Epithelial cell of prostate (primary cell): ENCODE data around the gene SCLY.
"Not testable (repeated sequence)": the region's sequence is repeated elsewhere in the genome, so short reads cannot be mapped to it uniquely, and the experiment has no call there.

Experiments used
- DNase-seq: peaks from one replicate; pipeline ENCODE4 v3.0.0-alpha.2; 2011; ENCODE audit warnings: low read depth, low spot score
- H3K27ac ChIP-seq: fragments of 450-650 bp; 2 replicates; pipeline ENCODE4 v1.5.1; 2017; ENCODE audit warnings: mild to moderate bottlenecking

SCLY gene

DNA sequence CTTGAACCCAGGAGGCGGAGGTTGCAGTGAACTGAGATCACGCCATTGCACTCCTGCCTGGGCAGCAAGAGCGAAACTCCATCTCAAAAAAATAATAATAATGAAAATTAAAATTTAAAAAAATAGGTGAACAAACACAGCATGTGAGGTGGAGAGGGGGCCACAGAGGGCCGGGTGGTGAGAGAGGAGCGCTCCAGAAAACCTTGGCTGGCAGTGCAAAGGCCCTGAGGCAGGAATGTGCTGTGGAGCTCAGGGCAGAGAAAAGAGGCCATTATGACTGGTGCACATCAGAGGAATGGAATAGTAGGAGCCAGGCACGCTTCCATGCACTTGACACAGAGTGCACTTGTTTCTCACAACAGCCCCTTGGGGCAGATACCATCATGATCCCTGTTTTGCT, 21.6 kb upstream of the SCLY start:
- DNase-seq: no peak
- no peak overlapping the region for H3K27ac ChIP-seq

DNA sequence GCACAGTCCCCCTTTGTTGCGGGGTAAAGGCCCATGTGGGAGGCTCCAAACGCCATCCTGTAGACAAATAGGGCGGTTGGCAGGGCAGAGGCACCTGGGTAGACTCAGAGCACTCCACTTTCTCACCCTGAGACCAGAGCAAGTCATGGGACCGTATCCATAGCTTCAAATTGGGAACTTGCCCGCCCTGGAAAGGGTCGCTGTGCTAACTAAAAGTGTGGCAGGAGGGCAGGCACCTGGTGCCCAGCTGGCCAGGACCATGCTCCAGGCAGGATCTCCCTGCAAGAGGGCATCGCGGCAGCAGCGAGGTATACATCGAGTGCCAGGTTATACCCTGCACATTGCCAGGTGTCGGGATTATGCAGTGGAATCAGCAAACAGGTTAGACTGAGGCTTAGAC, 20.8 kb upstream of the SCLY start:
- no peak overlapping the region for H3K27ac ChIP-seq
- DNase-seq: no peak

DNA sequence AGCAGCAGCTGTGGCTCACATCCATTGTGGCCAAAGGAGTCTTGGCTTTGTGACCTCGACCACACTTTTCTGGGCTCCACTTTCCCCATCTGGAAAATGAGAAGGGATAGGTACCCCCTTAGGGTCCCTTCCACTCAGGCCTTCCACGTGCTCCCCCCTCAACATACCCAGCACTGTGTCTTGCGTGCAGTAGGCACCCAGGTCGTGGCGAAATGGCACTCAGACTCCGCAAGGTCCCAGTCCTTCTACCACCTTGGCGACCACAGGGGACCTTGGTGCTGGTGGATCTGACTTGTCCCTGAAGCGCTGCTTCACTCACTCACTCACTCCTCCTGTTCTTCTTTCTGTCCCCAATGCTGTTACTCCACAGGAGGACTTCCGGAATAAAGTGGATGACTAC, 19.9 kb upstream of the SCLY start:
- no peak overlapping the region for H3K27ac ChIP-seq
- DNase-seq: no peak

DNA sequence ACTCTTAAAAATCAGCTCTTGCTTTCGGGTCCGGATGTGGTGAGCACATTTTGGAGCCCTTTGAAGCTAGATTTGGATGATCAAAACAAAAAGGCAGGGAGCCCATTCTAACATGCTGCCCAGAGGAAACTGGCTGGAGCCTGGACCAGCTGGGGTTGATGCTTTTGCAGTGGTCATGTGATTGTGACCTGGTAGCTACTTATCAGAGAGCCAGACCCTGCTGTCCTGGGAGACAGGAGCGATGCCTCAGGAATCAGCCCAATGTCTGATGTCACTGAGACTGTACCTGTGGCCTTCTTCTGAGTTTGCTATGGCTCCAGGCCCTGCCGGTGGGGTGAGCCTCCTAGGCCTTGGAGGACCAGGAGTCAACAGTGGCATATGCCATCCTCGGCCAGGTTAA, 18.7 kb upstream of the SCLY start:
- no peak for DNase-seq
- H3K27ac ChIP-seq: no peak overlapping the region

DNA sequence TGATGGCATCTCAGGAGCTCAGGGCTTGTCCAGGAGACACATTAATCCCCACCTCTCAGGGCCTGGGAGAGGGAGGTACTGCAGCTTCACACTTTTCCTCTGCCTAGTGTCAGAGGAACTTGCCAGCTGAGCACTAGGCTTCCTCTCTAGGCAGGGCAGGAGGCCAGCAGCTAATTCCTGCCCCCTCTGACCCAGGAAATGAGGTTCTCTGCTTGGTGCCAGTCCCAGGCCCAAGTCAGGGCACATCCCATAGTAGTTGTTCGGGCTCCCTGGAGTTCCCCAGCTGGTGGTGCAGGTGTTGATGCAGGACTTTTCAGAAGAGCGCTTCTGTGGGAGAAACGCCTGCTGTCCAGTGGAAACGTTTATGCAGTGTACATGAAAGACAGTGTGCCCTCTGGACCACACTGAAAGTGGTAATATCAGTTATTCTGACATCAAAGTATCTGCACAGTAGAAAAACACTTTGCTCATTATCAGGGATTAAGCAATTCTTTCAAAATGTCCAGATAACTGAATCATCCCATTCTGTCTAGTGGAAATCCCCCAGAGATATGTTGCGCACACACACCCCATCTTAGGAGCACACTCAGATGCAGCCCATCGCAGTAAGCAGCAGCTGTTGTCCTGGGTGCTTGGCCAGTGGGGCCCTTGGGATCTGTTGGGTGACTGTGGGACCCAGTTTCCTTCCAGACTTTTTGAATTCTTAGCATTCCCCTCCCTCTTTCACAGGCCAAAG, 17.8 kb upstream of the SCLY start:
- no peak overlapping the region for H3K27ac ChIP-seq
- DNase-seq: no peak

DNA sequence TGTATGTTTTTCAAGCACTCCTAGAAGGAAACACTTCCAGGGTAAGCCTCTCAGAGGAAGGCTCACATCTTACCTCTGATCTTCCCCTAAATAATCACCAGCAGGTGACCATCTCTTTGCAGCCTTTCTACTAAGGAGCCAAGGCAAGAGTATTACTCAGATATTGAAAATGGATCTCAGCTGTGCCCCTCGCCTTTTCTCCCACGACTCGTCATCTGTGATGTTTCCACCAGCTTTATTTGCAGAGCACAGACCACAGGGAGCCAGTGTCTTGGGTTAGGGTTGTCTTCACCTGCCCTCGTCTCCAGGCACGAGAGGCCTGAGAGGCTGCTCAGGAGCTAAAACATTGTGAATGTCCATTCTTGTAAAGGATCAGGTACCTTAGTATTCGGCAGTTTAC, 16.9 kb upstream of the SCLY start:
- no peak overlapping the region for H3K27ac ChIP-seq
- no peak for DNase-seq

DNA sequence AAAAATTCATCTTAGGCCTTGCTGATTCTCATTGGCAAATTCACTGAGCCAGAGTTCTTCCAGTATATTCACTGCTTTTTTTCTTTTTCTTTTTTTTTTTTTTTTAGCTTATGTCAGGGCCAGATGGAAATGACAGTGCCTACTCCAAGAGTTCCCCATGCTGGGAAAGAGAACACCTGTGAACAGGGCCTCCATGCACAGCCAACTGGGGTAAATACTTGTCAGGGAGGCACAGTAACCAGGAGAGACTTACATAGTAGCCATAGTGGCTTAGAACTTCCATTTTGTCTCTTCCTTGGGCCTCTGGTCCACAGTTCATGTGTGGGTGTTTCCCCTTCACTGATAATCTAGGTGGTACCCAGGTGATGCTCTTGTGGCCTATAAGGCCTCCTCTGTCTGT, 15.2 kb upstream of the SCLY start:
- no peak for DNase-seq
- H3K27ac ChIP-seq: no peak overlapping the region

DNA sequence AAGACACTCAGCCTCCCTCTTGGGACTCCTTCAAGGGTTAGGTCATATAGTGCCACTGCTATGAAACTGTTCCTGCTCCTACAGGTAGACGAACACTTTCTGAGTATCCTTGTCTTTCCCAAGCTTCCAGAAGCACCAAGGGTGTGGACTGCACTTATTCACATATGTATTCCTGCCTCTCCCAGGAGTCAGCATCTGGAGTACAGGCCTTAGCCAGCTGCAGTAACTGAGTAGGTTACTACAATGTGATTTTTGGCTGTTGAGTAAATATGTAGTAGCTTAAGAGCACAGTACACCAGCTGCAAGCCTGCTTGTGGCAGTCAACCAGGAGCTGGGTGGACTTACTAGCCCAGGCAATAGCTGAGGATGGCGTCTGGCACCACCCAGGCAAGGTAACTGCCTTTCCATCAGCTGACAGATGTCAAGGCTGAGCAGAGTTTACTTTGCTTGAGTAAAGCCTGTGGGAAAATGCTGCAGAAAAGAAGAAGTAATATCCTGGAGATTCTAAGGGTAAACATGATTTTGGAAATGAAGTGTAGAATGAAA, 14.0 kb upstream of the SCLY start:
- no peak for DNase-seq

DNA sequence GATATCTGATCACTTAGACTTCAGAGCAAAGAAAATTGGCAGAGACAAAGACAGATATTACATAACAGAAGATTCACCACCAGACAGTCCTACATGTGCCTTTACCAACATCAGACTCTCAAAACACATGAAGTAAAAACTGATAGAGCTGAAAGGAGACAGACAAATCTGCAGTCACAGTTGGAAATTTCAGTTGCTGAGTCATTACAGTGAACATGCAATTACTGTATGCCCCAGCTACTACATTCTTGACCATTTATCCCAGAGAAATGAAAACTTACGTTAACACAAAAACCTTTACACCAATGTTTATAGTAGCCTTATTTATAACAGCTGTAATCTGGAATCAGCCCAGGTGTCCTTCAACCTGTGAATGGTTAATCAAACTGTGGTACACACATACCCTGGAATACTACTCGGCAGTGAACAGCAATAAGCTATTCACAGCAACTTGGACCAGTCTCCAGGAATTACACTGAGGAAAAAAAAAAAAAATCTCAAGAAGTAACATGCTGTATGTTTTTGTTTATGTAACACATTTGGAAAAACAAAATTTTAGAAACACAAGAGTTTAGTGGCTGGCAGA, 7.5 kb upstream of the SCLY start:
- H3K27ac ChIP-seq: no peak overlapping the region
- no peak for DNase-seq

More for the DNA sequence above, 14.0 kb upstream of the SCLY start:
- no peak overlapping the region for H3K27ac ChIP-seq

DNA sequence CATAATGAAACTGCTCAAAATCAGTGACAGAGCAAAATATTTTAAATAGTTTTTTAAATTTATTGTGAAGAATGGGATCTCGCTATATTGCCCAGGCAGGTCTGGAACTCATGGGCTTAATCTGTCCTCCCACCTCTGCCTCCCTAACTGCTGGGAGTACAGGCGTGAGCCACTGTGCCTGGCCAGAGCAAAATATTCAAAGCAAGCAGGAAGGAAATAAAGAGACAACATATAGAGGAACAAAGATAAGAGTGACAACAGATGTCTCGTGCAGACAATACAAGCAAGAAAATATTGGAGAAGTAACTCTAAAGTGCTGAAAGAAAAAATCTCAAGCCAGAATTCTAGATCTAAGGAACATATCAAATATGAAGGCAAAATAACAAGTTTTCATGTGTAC, 5.0 kb upstream of the SCLY start:
- no peak for DNase-seq
- no peak overlapping the region for H3K27ac ChIP-seq

DNA sequence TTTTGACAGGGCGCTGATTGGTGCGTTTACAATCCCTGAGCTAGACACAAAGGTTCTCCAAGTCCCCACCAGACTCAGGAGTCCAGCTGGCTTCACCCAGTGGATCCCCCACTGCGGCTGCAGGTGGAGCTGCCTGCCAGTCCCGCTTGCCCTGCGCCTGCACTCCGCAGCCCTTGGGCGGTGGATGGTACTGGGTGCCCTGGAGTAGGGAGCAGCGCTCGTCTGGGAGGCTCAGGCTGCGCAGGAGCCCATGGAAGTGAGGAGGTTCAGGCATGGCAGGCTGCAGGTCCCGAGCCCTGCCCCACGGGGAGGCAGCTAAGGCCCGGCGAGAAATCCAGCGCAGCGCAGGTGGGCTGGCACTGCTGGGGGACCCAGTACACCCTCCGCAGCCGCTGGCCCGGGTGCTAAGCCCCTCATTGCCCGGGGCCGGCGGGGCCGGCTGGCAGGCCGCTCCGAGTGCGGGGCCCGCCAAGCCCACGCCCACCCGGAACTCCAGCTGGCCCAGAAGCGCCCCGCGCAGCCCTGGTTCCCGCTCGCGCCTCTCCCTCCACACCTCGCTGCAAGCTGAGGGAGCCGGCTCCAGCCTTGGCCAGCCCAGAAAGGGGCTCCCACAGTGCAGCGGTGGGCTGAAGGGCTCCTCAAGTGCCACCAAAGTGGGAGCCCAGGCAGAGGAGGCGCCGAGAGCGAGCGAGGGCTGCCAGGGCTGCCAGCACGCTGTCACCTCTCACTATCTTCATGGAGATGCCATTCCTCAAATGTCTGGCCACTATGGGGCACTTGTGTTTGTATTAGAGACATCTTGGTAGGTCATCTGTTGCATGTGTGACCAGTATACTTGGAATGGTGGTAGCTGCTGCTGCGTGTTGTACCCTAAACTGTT, 2.9 kb upstream of the SCLY start:
- H3K27ac ChIP-seq, DNase-seq: not testable (repeated sequence)

DNA sequence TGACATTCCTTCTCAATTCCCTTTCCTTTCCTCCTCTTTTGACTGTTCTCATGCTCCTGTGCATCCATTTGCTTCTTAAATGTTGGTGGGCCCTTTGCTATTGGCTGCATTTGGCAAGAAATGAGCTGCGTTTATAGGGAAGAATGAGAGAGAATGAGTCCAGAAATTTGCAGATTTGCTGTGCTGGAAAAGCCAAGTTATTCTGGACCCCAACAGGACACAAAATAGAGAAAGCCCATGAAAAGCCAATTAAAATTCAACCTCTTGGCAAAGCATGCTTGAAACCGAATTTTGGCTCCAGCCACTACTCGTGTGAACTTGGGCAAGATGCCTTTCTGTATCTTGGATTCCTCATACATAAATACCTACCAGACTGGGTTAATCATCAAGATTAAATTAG, 1.3 kb upstream of the SCLY start:
- no peak overlapping the region for H3K27ac ChIP-seq
- DNase-seq: no peak

DNA sequence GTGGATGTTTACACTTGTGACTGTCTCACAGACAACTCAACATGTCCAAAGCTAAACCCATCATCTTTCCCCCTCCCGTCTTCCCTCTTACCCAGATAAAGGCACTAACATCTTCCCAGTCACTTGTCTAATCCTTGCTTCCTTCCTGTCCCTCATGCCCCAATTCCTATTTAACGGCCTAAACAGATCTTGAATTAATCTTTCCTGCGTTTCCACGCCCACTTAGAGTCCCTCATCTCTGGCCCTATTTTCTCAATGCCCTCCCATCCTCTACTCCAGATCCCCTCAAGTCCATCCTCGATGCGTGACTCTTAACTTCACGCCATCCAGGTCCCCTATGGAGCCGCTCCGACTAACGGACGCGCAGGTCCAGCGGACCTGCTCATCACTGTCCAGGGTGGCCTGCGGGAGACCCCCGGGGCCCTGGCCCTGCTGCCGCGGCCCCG, 682 bp upstream of the SCLY start:
- peak overlapping the region; percentile 73 for H3K27ac ChIP-seq
- DNase-seq: no peak

DNA sequence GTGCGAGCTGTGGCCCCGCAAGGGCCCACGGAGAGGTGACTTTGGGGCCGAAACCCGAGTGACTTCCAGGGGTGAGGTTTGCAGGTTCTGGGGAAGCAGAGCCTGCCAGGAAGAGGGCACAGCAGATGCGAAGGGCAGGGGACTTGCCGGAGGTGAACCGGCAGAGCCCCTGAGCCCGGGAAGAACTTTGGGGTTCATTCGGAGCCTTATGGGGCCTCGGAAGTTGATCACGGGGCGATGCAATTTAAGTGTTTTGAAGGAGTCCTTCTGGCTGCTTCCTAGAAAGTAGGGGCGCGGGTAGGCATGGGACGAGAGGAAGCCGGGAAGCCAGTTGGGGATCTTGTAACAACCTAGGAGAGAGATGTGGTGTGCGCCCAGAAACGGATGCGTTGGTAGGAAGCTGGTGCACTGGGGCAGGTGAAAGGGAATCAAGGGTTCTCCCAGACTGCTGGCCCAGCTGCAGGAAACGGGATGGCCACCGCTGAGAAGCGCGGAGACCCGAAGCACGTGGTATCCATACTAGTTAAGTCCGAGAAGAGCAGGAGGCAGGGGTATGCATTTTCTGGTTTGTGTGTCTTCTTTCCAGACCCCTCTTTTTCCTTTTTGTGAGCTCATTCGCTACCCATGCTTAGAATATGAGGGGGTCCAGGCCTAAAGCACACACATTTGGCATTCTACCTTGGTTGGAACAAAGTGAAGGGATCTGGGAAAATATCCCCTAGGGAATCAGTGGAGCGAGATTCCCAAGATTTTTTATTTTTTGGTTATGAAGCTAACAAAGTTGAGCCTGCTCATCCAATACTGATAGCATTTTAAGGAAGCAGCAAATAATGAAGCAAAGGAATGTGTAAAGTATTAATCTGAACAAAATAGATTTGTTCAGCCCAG, 758 bp downstream of the SCLY start:
- DNase-seq: no peak
- peak overlapping the region; percentile 73 for H3K27ac ChIP-seq

DNA sequence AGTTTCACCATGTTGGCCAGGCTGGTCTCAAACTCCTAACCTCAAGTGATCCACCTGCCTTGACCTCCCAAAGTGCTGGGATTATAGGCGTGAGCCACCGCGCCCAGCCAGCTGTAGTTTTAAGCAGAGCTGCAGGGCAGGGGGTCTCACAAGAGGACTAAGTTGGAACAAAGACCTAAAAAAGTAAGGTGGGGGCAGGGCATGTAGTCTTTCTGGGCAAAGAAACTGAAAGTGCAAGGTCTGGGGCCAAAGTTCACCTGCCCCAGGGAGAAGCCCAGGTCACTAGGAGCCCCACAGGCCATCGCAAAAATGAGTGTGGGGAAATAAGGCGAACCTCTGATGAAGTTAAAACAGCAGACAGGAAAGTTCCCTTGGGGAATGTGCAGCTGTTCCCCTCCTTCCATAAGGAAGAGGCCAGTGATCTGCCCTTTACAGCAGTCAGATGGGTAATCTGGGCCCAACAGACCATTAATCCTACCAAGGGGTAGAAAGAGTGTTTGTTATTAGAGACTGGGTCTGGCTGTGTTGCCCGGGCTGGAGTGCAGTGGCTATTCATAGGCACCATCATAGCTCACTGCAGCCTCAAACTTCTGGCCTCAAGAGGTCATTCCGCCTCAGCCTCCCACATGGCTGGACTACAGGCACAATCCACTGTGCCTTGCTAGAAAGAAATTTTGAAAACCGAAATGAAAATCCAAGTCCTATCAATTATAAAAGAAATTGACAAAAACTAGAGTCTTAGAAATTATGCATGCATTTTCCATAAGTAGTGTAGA, 2.8 kb downstream of the SCLY start:
- no peak overlapping the region for H3K27ac ChIP-seq
- no peak for DNase-seq

DNA sequence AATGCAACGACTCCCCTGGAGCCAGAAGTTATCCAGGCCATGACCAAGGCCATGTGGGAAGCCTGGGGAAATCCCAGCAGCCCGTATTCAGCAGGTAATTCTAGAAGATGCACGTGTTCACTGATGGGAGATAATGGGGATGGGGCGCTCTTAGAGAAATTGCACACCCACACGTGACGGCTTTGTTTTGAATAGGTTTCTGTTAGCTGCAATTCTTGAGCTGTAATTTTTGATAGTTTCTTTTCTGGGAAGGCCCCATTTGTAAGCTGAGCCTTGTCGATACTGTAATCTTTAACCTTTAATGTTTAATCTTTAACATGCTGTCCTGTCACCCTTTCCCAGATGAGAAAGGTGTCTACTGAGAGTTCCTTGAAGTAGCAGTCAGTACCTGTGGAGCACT, 3.6 kb downstream of the SCLY start:
- no peak for DNase-seq
- H3K27ac ChIP-seq: no peak overlapping the region

DNA sequence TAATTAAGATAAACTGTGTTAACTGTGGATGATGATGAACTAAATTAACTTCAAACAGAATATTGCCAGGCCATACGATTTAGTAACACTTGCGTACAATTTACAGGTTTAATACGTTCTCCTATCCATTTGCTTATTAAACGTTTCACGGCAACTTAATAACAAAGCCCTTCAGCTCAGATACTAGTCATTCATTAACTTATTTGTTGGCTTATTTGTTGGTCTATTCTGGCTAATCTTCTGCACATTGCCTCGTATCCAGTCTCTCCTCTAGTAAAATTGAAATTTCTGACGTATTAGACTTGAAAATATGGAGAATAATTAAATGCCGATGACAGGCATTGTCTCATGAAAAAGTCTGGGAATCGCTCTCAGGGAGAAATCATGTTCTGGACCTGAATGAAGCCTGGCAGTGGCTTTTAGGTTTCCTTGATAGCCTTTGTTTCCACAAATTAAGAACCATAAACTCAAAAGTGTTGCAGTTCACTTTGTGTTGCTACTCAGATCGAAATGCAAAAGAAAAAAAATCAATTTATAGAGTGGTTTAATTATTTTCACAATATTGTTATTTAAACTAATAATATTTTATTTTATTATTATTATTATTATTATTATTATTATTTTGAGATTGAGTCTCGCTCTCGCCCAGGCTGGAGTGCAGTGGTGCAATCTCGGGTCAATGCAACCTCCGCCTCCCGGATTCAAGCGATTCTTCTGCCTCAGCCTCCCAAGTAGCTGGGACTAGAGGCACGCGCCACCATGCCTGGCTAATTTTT, 4.5 kb downstream of the SCLY start:
- no peak for DNase-seq
- no peak overlapping the region for H3K27ac ChIP-seq

DNA sequence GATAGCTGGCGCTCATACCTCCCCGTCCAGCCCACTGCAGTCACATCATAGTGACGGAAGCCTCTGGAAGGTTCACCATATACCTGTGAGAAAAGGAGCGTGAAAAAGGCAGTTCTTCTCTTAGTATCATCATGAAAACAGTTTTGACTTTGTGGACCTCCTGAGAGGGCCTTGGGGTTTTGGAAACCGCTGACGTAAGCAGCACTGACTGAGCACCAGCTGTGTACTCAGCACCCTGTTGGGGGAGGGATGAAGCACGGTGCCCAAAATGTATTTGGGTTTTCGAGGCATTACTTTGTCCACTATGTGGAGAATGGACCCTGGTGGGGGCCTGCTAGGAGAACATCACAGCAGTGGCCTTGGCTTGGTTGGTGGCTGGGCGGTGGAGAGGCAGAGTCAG, 5.4 kb downstream of the SCLY start:
- H3K27ac ChIP-seq: no peak overlapping the region
- no peak for DNase-seq

DNA sequence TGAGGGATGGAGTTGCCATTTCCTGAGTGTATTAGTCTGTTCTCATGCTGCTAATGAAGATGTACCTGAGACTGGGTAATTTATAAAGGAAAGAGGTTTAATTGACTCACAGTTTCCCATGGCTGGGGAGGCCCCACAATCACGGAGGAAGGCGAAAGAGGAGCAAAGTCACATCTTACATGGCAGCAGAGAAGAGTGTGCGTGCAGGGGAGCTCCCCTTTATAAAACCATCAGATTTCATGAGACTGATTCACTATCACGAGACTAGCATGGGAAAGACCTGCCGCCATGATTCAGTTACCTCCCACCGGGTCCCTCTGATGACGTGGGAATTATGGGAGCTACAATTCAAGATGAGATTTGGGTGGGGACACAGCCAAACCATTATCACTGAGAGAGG, 5.9 kb downstream of the SCLY start:
- not testable (repeated sequence) for H3K27ac ChIP-seq, DNase-seq
